Measurements from ENCODE around the gene INHBA. TPM values are rescaled to one million over a fixed set of nuclear protein-coding genes. Genes with fewer than 3 reads are reported as not detected.

The INHBA gene
- 14.9 and 129 TPM in 2 replicates for total RNA-seq (ENCODE audit: low replicate concordance)

DNA sequence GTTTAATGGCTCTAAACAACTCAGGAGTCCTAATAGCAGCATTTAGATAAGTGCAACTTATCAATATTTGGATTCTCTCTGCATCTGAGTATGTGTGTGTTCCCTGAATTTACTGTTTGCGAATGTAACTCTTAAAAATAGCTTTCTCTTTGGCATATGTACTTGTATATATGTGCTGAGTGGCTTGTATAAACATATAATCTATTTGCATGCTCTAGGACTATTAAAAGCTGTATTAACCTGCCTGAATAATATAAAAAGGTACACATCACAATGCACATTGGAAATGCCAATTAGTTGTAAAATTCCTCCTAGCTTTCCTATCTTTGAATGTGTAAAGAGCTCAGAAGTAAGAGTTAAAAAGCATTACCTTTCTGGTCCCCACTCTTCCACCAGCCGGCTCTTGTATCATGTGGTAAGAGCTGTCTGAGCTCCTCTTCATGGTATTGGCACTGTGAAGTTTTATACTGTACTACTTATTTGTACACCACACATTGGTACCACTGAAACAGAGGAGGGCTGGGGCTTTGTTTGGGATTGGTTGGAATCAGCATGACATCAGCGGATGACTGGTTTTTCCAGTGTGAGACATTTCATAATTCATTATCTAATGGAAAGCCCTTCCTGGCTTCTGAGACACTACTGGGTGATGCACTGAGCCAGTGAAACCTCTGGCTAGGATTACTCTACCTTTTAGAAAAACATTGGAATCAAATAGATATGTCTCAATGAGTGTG is at the start of gene INHBA:
TSS of gene INHBA (minus strand) at position 456 of the 737 bp plus-strand sequence. CDS start 2,716 bp downstream, outside the sequence.

Measured in smooth muscle cell of the coronary artery (primary cell).